LNCAP (cell line): Measurements from ENCODE around the gene XCL1.

Source experiments
- CTCF ChIP-seq: fragments of 450-650 bp; IDR thresholded peaks from 2 replicates; pipeline ENCODE4 v1.5.1; 2017; ENCODE audit warnings: mild to moderate bottlenecking

XCL1 gene

GRCh38 chr1:168551688-168552087 lies 24.7 kb upstream of the XCL1 start:
- TF ChIP-seq CTCF, result no peak

GRCh38 chr1:168552961-168553360 lies 23.4 kb upstream of the XCL1 start:
- TF ChIP-seq CTCF, result no peak

DNA sequence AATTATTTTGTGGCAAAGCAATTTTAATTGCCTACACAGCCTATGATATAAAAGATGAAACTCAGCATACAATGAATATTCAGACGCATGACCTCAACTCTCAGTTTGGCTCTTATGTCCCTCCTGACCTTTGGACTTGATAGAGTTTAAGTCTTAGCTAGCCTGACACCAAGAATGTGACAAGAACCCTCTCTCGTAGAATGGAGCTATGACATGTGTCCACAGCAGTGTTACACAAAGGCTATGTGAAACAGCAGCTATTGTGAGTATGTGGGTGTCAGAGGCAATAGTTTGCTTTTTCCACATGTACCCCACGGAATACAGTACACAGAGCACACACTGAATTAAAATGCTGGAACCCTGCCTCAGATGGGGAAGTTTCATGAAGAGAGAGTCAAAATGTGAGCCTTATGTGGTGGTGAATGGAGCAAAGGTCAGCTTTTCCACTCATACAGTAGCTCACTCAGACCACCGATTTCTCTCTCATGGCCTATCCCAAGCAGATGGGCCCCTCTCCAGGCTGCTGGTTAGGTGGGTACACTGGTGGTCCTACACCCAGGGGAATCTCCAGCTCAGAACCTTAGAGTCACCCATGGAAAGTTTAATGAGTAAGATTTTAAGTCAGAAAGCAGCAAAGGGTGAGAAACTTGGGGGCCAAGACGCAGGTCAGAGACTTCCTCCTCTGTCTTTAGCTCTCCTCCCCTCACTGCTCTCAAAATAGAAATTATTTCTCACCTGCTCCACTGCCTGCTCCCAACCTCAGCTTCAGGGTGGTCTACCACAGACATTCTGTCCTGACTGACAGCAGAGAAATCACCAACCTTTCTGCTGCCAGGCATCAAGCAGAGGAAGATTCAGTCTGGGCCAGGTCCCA lies 22.5 kb upstream of the XCL1 start:
- no peak for TF ChIP-seq CTCF

GRCh38 chr1:168554603-168555483 lies 21.6 kb upstream of the XCL1 start:
- TF ChIP-seq CTCF, result no peak

GRCh38 chr1:168555508-168556046 lies 20.8 kb upstream of the XCL1 start:
- no peak for TF ChIP-seq CTCF

DNA sequence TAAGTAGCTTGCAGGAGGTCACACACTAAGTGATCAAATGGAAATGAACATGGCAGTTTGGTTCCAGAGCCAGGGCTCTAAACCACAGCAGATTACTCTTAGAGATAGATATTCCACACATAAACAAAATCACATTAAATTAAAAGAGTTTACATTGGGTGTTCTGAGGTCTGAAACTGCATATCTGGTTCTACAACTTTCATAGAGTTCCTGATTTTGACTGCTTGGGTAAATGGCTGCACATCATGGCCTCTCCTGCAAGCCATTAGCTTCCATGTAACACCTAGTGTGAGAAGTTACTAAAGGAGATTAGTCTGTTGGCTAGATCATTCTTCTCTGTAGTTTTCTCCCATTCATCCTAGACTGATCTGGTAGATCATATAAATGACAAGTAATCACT lies 19.8 kb upstream of the XCL1 start:
- no peak for TF ChIP-seq CTCF

DNA sequence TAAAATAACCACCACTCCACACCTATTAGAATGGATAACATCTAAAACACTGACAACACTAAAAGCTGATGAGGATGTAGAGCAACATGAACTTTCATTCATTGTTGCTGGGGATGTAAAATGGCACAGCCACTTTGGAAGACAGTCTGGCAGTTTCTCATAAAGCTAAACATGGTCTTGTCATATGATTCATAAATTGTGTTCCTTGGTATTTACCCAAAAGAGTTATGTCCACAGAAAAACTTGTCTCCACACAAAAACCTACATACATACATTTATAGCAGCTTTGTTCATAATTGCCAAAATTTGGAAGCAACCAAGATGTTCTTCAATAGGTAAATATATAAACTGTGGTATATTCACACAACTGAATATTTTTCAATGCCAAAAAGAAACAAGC lies 16.0 kb upstream of the XCL1 start:
- no peak for TF ChIP-seq CTCF
